ENCODE data around the gene MGST3. TPM values are rescaled to one million over a fixed set of nuclear protein-coding genes. Genes with fewer than 3 reads are reported as not detected.
A peak's percentile ranks its signal among the peaks of the same experiment; 100 is the strongest.

MGST3 gene
- polyA plus RNA-seq, 3 donors: 57.9 to 228 (median 189) TPM

DNA sequence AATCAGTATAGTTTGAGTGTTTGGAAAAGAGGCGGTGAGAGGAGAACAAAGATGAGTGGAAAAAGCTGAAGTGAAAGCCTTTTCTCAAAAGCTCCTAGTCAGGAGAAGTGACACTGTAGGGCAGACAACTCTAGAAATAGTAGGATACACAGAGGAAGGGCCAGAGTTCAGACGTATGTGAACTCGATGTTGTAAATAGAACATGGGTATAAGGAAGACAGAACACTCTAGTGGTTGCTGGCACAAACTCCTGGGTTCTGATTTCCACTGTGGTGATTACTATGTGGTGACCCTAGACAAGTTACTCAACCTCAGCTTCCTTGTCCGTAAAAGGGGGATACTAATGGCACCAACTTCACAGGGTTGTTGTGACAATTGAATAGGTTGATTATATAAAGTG lies 30.2 kb upstream of the MGST3 start:
- Histone ChIP-seq H3K36me3 (replicated peaks in 1 of 2; ENCODE audit: control insufficient read depth in 1 of 2, insufficient read depth in 2 of 2, low read length in 2 of 2) (no peaks in the 10 kb centered on the region), H2AFZ (ENCODE audit: insufficient read depth, low read depth, low read length, poor library complexity, severe bottlenecking) (peak overlapping the region; percentile 39), H3K9ac (ENCODE audit: insufficient read depth, low read length, poor library complexity, severe bottlenecking) (no peak overlapping the region), H3K27me3 (ENCODE audit: control insufficient read depth in 2 of 2, insufficient read depth in 2 of 2, low read length in 2 of 2) (peaks cover 12 to 17% of the 10 kb centered on the region in 2 donors), H3K9me3 (replicated peaks in 1 of 2; ENCODE audit: control insufficient read depth in 1 of 2, insufficient read depth in 1 of 2, low read length in 2 of 2) (no peaks in the 10 kb centered on the region), H3K4me1 (ENCODE audit: control insufficient read depth in 1 of 2, insufficient read depth in 2 of 2, low read length in 2 of 2) (peaks cover 24% of the 10 kb centered on the region in 2 donors), H4K20me1 (ENCODE audit: insufficient read depth, low read length) (no peaks in the 10 kb centered on the region), H3K27ac (ENCODE audit: low read depth in 1 of 2, low read length in 2 of 2) (no peak overlapping the region), H3K4me3 (replicated peaks in 1 of 3; ENCODE audit: low read depth in 2 of 3, low read length in 3 of 3) (no peak overlapping the region), H3K79me2 (ENCODE audit: insufficient read depth, low read length) (no peaks in the 10 kb centered on the region), H3K4me2 (replicated peaks; ENCODE audit: extremely low read depth, low read length, poor library complexity, severe bottlenecking) (no peak overlapping the region)
- no peaks in the 10 kb centered on the region for H3K36me3 Mint-ChIP-seq
- no peak for TF ChIP-seq CTCF (IDR thresholded peaks at IDR 0.05)
- peak overlapping the region in 2 of 7 donors; percentile 0 to 48 for H3K27ac Mint-ChIP-seq
- peaks cover 0 to 6% (median 0%) of the 10 kb centered on the region in 7 donors for H3K9me3 Mint-ChIP-seq
- no peak overlapping the region for H3K4me3 Mint-ChIP-seq
- WGBS (ENCODE audit: insufficient coverage): 17% methylated on average over 3 of the region's 4 CpGs
- peaks cover 34% of the 10 kb centered on the region for H3K4me1 Mint-ChIP-seq
- H3K27me3 Mint-ChIP-seq (ENCODE audit: low read depth in 3 of 3): peaks cover 22 to 36% (median 22%) of the 10 kb centered on the region in 3 donors
- peak in 2 of 3 donors; percentile 15 to 31 for DNase-seq
- intact Hi-C loops (cut with micrococcal nuclease): loop anchor here (2.0 to 5.0 kb wide), 2 partner anchors 312 to 314 kb away; no protein-coding TSS in a partner anchor

DNA sequence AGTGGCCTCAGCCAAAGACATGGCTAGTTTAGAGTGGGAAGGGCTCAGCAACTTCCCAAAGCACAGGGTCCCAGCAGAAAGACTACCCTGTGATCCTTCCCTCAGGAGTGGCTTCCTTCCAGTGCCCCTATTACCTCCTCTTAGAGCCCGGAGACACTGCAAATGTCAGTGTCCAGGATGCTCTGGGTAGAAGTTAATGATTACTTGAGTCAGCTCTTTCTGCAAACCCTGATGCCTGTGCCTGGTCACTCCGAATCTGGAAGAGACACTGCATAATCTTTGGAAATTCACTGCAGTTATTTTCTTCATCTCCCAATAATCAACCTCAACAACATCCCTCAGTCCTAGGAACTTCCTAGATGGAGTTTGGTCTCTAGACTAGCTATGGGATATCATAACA lies 27.2 kb upstream of the MGST3 start:
- H3K27ac Mint-ChIP-seq: no peak overlapping the region
- no peak for TF ChIP-seq CTCF (IDR thresholded peaks at IDR 0.05)
- DNase-seq: no peak
- no peak overlapping the region for H2AFZ ChIP-seq (ENCODE audit: insufficient read depth, low read depth, low read length, poor library complexity, severe bottlenecking)
- no peak overlapping the region for H3K27ac ChIP-seq (ENCODE audit: low read depth in 1 of 2, low read length in 2 of 2)
- H3K9ac ChIP-seq (ENCODE audit: insufficient read depth, low read length, poor library complexity, severe bottlenecking): no peak overlapping the region
- no peaks in the 10 kb centered on the region for H3K79me2 ChIP-seq (ENCODE audit: insufficient read depth, low read length)
- H3K36me3 ChIP-seq (replicated peaks in 1 of 2; ENCODE audit: control insufficient read depth in 1 of 2, insufficient read depth in 2 of 2, low read length in 2 of 2): no peaks in the 10 kb centered on the region
- intact Hi-C loops (cut with micrococcal nuclease): loop anchor here in 1 of 2 donors (5.0 kb wide), 1 partner anchor 308 kb away; no protein-coding TSS in a partner anchor
- H3K4me3 Mint-ChIP-seq: no peak overlapping the region
- H3K4me3 ChIP-seq (replicated peaks in 1 of 3; ENCODE audit: low read depth in 2 of 3, low read length in 3 of 3): no peak overlapping the region
- peaks cover 22% of the 10 kb centered on the region for H3K4me1 Mint-ChIP-seq
- H3K4me2 ChIP-seq (replicated peaks; ENCODE audit: extremely low read depth, low read length, poor library complexity, severe bottlenecking): no peak overlapping the region
- no peaks in the 10 kb centered on the region for H4K20me1 ChIP-seq (ENCODE audit: insufficient read depth, low read length)
- peaks cover 0 to 2% of the 10 kb centered on the region in 2 donors for H3K27me3 ChIP-seq (ENCODE audit: control insufficient read depth in 2 of 2, insufficient read depth in 2 of 2, low read length in 2 of 2)
- WGBS (ENCODE audit: insufficient coverage): 100% methylated on average over 1 of the region's 2 CpGs
- peaks cover 0 to 5% (median 0%) of the 10 kb centered on the region in 7 donors for H3K9me3 Mint-ChIP-seq
- H3K9me3 ChIP-seq (replicated peaks in 1 of 2; ENCODE audit: control insufficient read depth in 1 of 2, insufficient read depth in 1 of 2, low read length in 2 of 2): no peaks in the 10 kb centered on the region
- no peaks in the 10 kb centered on the region for H3K36me3 Mint-ChIP-seq
- H3K4me1 ChIP-seq (ENCODE audit: control insufficient read depth in 1 of 2, insufficient read depth in 2 of 2, low read length in 2 of 2): peaks cover 9 to 12% of the 10 kb centered on the region in 2 donors
- peaks cover 3 to 8% (median 5%) of the 10 kb centered on the region in 3 donors for H3K27me3 Mint-ChIP-seq (ENCODE audit: low read depth in 3 of 3)

All from CD14-positive monocyte (primary cell).